Osteoblast (primary cell): ENCODE data around the gene RPUSD3. TPM values are rescaled to one million over a fixed set of nuclear protein-coding genes. Genes with fewer than 3 reads are reported as not detected.
A peak's percentile ranks its signal among the peaks of the same experiment; 100 is the strongest.

ENCODE experiments used
- DNase-seq: peaks from one replicate; pipeline ENCODE4 v3.0.0; 2011; ENCODE audit warnings: low spot score, mixed read lengths; ENCODE audit not compliant: insufficient read length; ENCODE audit errors: missing footprints
- H2AFZ ChIP-seq: 2 replicates; pipeline ENCODE4 v1.6.0; 2011; ENCODE audit warnings: mild to moderate bottlenecking, low read length
- H3K27ac ChIP-seq: 2 replicates; pipeline ENCODE4 v1.5.1; 2011; ENCODE audit warnings: mild to moderate bottlenecking, low read depth, low read length, moderate library complexity
- H3K27me3 ChIP-seq: 2 replicates; pipeline ENCODE4 v1.6.0; 2012; ENCODE audit warnings: mild to moderate bottlenecking, control low read depth, inconsistent platforms, low read length, moderate library complexity; ENCODE audit not compliant: insufficient read depth
- H3K36me3 ChIP-seq: 2 replicates; pipeline ENCODE4 v1.5.1; 2011; ENCODE audit warnings: mild to moderate bottlenecking, low read length, control low read depth, moderate library complexity; ENCODE audit not compliant: insufficient read depth
- H3K4me1 ChIP-seq: 2 replicates; pipeline ENCODE4 v1.5.1; 2011; ENCODE audit warnings: mild to moderate bottlenecking, low read length, control low read depth, moderate library complexity; ENCODE audit not compliant: insufficient read depth
- H3K4me2 ChIP-seq: 2 replicates; pipeline ENCODE4 v1.6.0; 2011; ENCODE audit warnings: mild to moderate bottlenecking, low read length; ENCODE audit not compliant: insufficient read depth
- H3K4me3 ChIP-seq: fragments of 200-600 bp; sonication (generic); 3 replicates; pipeline ENCODE4 v1.5.1; 2012; ENCODE audit warnings: mild to moderate bottlenecking, low read length, inconsistent platforms; ENCODE audit not compliant: insufficient read depth
- H3K79me2 ChIP-seq: 2 replicates; pipeline ENCODE4 v1.6.0; 2012; ENCODE audit warnings: mild to moderate bottlenecking, low read length, control low read depth, inconsistent platforms; ENCODE audit not compliant: insufficient read depth
- H3K9me3 ChIP-seq: 2 replicates; pipeline ENCODE4 v1.5.1; 2011; ENCODE audit warnings: low read depth, low read length, control low read depth
- H4K20me1 ChIP-seq: 2 replicates; pipeline ENCODE4 v1.6.0; 2012; ENCODE audit warnings: mild to moderate bottlenecking, low read length, control low read depth; ENCODE audit not compliant: insufficient read depth
- CTCF ChIP-seq: IDR thresholded peaks from 2 replicates; pipeline ENCODE4 v1.5.1; 2011; ENCODE audit warnings: mild to moderate bottlenecking, low read depth, low read length, moderate library complexity; ENCODE audit errors: extremely low read depth
- total RNA-seq: library from RNA; depleted of rRNA; stranded (reverse); fragments of >200 nt; gene quantifications from 2 replicates; pipeline ENCODE4 v1.2.3, GENCODE V29; 2012

RPUSD3 gene
- total RNA-seq, 1 donor: 19.2 TPM

GRCh38 chr3:9846931-9847488 is 3.2 kb upstream of the RPUSD3 start:
- H3K4me3 ChIP-seq: no peak overlapping the region
- DNase-seq: no peak
- no peaks in the 10 kb centered on the region for H3K27me3 ChIP-seq
- H3K9me3 ChIP-seq: no peaks in the 10 kb centered on the region
- peaks cover 3% of the 10 kb centered on the region for H4K20me1 ChIP-seq
- peaks cover 4% of the 10 kb centered on the region for H3K36me3 ChIP-seq
- no peak overlapping the region for H2AFZ ChIP-seq
- H3K79me2 ChIP-seq: peaks cover 11% of the 10 kb centered on the region
- no peak overlapping the region for H3K4me2 ChIP-seq
- H3K27ac ChIP-seq: no peak overlapping the region
- peaks cover 13% of the 10 kb centered on the region for H3K4me1 ChIP-seq
- TF ChIP-seq CTCF: no peak

- Histone ChIP-seq H4K20me1 (peaks cover 6% of the 10 kb centered on the region), H3K36me3 (peaks cover 12% of the 10 kb centered on the region), H2AFZ (no peak overlapping the region), H3K27ac (no peak overlapping the region), H3K4me1 (peaks cover 13% of the 10 kb centered on the region), H3K4me3 (no peak overlapping the region), H3K9me3 (no peaks in the 10 kb centered on the region), H3K27me3 (no peaks in the 10 kb centered on the region), H3K4me2 (no peak overlapping the region), H3K79me2 (peaks cover 11% of the 10 kb centered on the region)
- TF ChIP-seq CTCF: no peak
- peak; percentile 22 for DNase-seq
Observed at GRCh38 chr3:9846231-9846630, 2.4 kb upstream of the RPUSD3 start.

- peaks cover 13% of the 10 kb centered on the region for H3K4me1 ChIP-seq
- H3K4me3 ChIP-seq: no peak overlapping the region
- no peak overlapping the region for H3K27ac ChIP-seq
- peaks cover 44% of the 10 kb centered on the region for H3K36me3 ChIP-seq
- TF ChIP-seq CTCF: no peak
- no peak for DNase-seq
- no peaks in the 10 kb centered on the region for H3K27me3 ChIP-seq
- no peaks in the 10 kb centered on the region for H3K9me3 ChIP-seq
- H3K79me2 ChIP-seq: peaks cover 11% of the 10 kb centered on the region
- no peak overlapping the region for H3K4me2 ChIP-seq
- H2AFZ ChIP-seq: no peak overlapping the region
- H4K20me1 ChIP-seq: peaks cover 6% of the 10 kb centered on the region
Observed at GRCh38 chr3:9841015-9841414, 2.8 kb downstream of the RPUSD3 start.

GRCh38 chr3:9838856-9839255 is 5.0 kb downstream of the RPUSD3 start:
- Histone ChIP-seq H3K9me3 (no peaks in the 10 kb centered on the region), H3K4me1 (peaks cover 10% of the 10 kb centered on the region), H3K4me3 (no peak overlapping the region), H3K27ac (no peak overlapping the region), H4K20me1 (peaks cover 6% of the 10 kb centered on the region), H3K79me2 (peaks cover 11% of the 10 kb centered on the region), H3K27me3 (no peaks in the 10 kb centered on the region), H3K36me3 (peaks cover 58% of the 10 kb centered on the region), H3K4me2 (no peak overlapping the region), H2AFZ (no peak overlapping the region)
- no peak for DNase-seq
- no peak for TF ChIP-seq CTCF
